Heart left ventricle (tissue), 16 donors: Measurements from ENCODE around the gene SLC23A3. TPM values are rescaled to one million over a fixed set of nuclear protein-coding genes. Genes with fewer than 3 reads are reported as not detected.

Experiments used
- ATAC-seq, 4 donors: fragments of 200-7000 bp; cut with Tn5 transposase; one replicate each; pipeline ENCODE4 v1.9.1; 2020 to 2022; ENCODE audit warnings: moderate library complexity in 4 of 4, mild to moderate bottlenecking in 3 of 4, moderate number of reproducible peaks in 1 of 4
- DNase-seq, 5 donors: peaks; one replicate each; pipeline ENCODE4 v3.0.0-alpha.2; 2020
- H3K27ac ChIP-seq, 12 donors: fragments of 200-600 bp; sonication (generic) in 4 of 12; one replicate each; pipeline versions ENCODE4 v1.5.0 to v1.8.0; 2016 to 2022; ENCODE audit warnings: mild to moderate bottlenecking in 2 of 12
- H3K27me3 ChIP-seq, 9 donors: fragments of 200-600 bp; sonication (generic) in 2 of 9; one replicate each; pipeline versions ENCODE4 v1.5.1 to v1.8.0; 2016 to 2022; ENCODE audit warnings: mild to moderate bottlenecking in 3 of 9
- H3K36me3 ChIP-seq, 9 donors: fragments of 200-600 bp; sonication (generic) in 2 of 9; one replicate each; pipeline versions ENCODE4 v1.5.0 to v1.8.0; 2018 to 2022; ENCODE audit warnings: mild to moderate bottlenecking in 2 of 9
- H3K4me1 ChIP-seq, 12 donors: fragments of 200-600 bp; sonication (generic) in 4 of 12; one replicate each; pipeline versions ENCODE4 v1.5.0 to v1.8.0; 2016 to 2022; ENCODE audit warnings: mild to moderate bottlenecking in 3 of 12
- H3K4me3 ChIP-seq, 12 donors: fragments of 200-600 bp; sonication (generic) in 4 of 12; one replicate each; pipeline versions ENCODE4 v1.5.0 to v1.8.0; 2017 to 2022; ENCODE audit warnings: mild to moderate bottlenecking in 9 of 12, moderate library complexity in 4 of 12
- H3K9me3 ChIP-seq, 12 donors: fragments of 200-600 bp; sonication (generic) in 4 of 12; one replicate each; pipeline versions ENCODE4 v1.5.0 to v1.8.0; 2016 to 2022; ENCODE audit warnings: mild to moderate bottlenecking in 1 of 12
- POLR2A ChIP-seq, 2 donors: fragments of 450-650 bp; IDR thresholded peaks; one replicate each; pipeline ENCODE4 v1.6.1; 2017; ENCODE audit warnings: antibody characterized with exemption in 2 of 2, mild to moderate bottlenecking in 2 of 2, moderate library complexity in 2 of 2
- WGBS, 4 donors: extraction: QIAGEN DNeasy Blood & Tissue Kit in 2 of 4; methylation state at CpG; one replicate each; pipeline versions ENCODE4 v1.1.5 to v1.1.7; 2013 to 2018; 5-methylcytosine and 5-hydroxymethylcytosine counted together
- intact Hi-C, 10 donors: fragments of 100-400 bp; cut with DNase I; formaldehyde crosslinking; loops; one replicate each; pipeline versions ENCODE4 v1.11.1 to v1.14.2; 2022
- polyA plus RNA-seq, 2 donors: library from polyadenylated mRNA; stranded (reverse); fragments of 200-250 nt; gene quantifications; one replicate each; pipeline ENCODE4 v1.2.3, GENCODE V29; 2013
- total RNA-seq, 9 donors: library from RNA; depleted of rRNA in 2 of 9; stranded (reverse); fragments of >200 nt in 2 of 9; fragmentation: NEBNext Ultra II Directional in 3 of 9; extraction: Animal tissue kit (Norgen Biotek cat#: 25700) in 3 of 9; gene quantifications; one replicate each; pipeline versions ENCODE4 v1.1.0 to v1.2.4, GENCODE V29; 2016 to 2023
- TF ChIP-seq, protein P1 (sequence below), 12 donors: fragments of 200-600 bp; sonication (generic) in 4 of 12; IDR thresholded peaks; one replicate each; pipeline versions ENCODE4 v1.5.0 to v1.8.0; 2018 to 2022; ENCODE audit warnings: antibody characterized with exemption in 12 of 12, mild to moderate bottlenecking in 5 of 12
- donor health status: ischemic (EF 13 %, LVEDD 7.1; RV severe dilation, severe dysfunction).
- donor health status: healthy with polysubstance abuse.
- donor health status: DM: no; HTN: yes; CAD: no.
- donor health status: DM: no; HTN: no; CAD: no.
- donor health status: ischemic (EF 25% LVEDD 6.9; RV normal size, moderate dysfunction).
- donor health status: ischemic (EF 25% LVEDD 5.7; RV mildly dilated, moderate dysfunction).
- donor health status: healthy.
- donor health status: DM: yes; HTN: yes; CAD: no.
- donor health status: ischemic (EF 35%, LVEDD 5.7; RV mildly dilated, moderate dysfunction).
- donor health status: nonischemic (EF 11% LVEDD 7.7; RV severe dilation, severe dysfunction).
- donor health status: DM: yes; HTN: yes; CAD: no.
- donor health status: PGD.
- donor health status: ischemic (EF 29% LVEDD 5.4; RV normal size, mild dysfunction).
- donor health status: nonischemic (EF 23%, LVEDD 6.1; RV moderate dilation, normal function).

SLC23A3 gene
- total and polyA plus RNA-seq, 11 donors, result 0.12 to 0.92 (median 0.44) TPM; not detected in 1

DNA sequence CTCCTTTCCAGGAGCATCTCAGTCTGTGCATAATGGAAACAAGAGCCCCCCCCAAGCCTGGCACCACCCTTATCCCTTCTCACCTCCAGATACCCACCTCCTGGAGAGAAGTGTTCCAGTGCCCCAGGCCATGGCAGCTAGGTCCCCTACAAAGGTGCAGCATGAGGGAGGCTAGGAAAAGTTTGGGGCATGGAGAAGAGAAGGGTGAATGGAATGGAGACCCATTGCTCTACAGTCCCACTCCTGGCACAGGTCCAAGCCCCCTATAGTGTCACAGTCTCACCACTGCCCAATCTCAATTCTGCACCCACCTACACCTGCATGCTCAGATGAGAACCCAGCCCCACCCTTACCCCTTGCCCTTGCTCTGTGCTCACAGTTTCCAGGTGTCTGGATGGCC, 897 bp downstream of the SLC23A3 start:
- Histone ChIP-seq H3K9me3 (no peaks in the 10 kb centered on the region), H3K4me3 (no peak overlapping the region), H3K36me3 (peaks cover 0 to 28% (median 22%) of the 10 kb centered on the region in 9 donors), H3K27ac (no peak overlapping the region), H3K27me3 (no peaks in the 10 kb centered on the region), H3K4me1 (peaks cover 0 to 15% (median 10%) of the 10 kb centered on the region in 12 donors)
- ATAC-seq, result no peak
- no peak for DNase-seq
- no peak for TF ChIP-seq POLR2A (IDR thresholded peaks at IDR 0.05)
- TF ChIP-seq, protein P1, sequence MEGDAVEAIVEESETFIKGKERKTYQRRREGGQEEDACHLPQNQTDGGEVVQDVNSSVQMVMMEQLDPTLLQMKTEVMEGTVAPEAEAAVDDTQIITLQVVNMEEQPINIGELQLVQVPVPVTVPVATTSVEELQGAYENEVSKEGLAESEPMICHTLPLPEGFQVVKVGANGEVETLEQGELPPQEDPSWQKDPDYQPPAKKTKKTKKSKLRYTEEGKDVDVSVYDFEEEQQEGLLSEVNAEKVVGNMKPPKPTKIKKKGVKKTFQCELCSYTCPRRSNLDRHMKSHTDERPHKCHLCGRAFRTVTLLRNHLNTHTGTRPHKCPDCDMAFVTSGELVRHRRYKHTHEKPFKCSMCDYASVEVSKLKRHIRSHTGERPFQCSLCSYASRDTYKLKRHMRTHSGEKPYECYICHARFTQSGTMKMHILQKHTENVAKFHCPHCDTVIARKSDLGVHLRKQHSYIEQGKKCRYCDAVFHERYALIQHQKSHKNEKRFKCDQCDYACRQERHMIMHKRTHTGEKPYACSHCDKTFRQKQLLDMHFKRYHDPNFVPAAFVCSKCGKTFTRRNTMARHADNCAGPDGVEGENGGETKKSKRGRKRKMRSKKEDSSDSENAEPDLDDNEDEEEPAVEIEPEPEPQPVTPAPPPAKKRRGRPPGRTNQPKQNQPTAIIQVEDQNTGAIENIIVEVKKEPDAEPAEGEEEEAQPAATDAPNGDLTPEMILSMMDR (IDR thresholded peaks at IDR 0.05), result no peak
- intact Hi-C loops, result loop anchor here in 4 of 10 donors (5.0 to 10.0 kb wide), 2 partner anchors 38 to 216 kb away; partner anchors contain the start of genes DNPEP (in 3 of the 4) and ZFAND2B (in 1 of the 4)

DNA sequence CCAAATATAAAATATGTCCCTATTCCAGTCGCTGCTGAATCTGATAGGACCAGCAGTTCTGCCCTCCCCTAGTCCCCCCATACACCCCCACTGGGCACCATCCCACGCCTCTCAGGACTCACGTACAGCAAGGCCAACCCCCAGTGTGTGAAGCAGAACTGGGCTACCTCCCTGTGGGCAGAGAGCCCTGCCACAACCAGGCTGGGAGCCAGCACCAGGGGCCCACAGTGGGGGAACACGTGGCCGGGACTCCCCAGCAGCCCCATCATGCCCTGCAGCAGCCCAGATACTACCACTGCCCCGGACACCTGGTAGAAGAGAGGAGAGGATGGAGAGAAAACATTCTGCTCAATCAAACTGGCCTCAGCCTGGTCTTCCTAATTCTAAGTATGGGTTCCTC, 1.3 kb downstream of the SLC23A3 start:
- no peak for TF ChIP-seq POLR2A (IDR thresholded peaks at IDR 0.05)
- TF ChIP-seq, protein P1 (IDR thresholded peaks at IDR 0.05), result no peak
- 46 to 54% (median 50%) methylated on average over 6 of the region's 6 CpGs for WGBS, 4 donors
- intact Hi-C loops, result loop anchor here in 4 of 10 donors (5.0 to 10.0 kb wide), 2 partner anchors 39 to 216 kb away; partner anchors contain the start of genes DNPEP (in 3 of the 4) and ZFAND2B (in 1 of the 4)
- no peak overlapping the region for H3K4me3 ChIP-seq
- ATAC-seq, result peak in 2 of 4 donors; percentile 21 to 49
- no peak for DNase-seq
- H3K36me3 ChIP-seq, result peaks cover 0 to 24% (median 18%) of the 10 kb centered on the region in 9 donors
- no peaks in the 10 kb centered on the region for H3K27me3 ChIP-seq
- no peaks in the 10 kb centered on the region for H3K9me3 ChIP-seq
- H3K4me1 ChIP-seq, result peaks cover 0 to 15% (median 10%) of the 10 kb centered on the region in 12 donors
- H3K27ac ChIP-seq, result no peak overlapping the region

DNA sequence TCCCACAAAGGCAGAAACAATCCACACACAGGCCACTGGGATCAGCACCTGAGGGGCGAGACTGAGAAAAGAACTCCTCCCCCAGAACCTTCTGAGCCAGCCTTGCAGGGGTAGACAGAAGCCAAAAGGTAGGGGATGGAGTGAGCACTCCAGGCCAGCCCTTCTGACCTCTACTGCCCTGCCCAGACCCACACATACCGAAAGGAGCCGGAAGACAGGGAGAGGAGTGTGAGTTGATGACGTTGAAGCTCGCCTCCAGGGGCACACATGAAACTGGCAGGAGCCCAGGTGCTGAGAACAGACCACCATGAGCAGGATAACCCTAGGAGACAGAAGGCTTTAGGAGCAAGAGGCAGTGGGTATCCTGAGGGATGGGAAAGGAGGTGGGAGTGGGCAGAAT, 1.8 kb downstream of the SLC23A3 start:
- ATAC-seq, result no peak
- Histone ChIP-seq H3K4me3 (no peak overlapping the region), H3K9me3 (no peaks in the 10 kb centered on the region), H3K27me3 (no peaks in the 10 kb centered on the region), H3K27ac (no peak overlapping the region), H3K4me1 (peaks cover 0 to 15% (median 10%) of the 10 kb centered on the region in 12 donors), H3K36me3 (peaks cover 0 to 18% (median 12%) of the 10 kb centered on the region in 9 donors)
- DNase-seq, result no peak
- intact Hi-C loops, result loop anchor here in 4 of 10 donors (5.0 to 10.0 kb wide), 2 partner anchors 39 to 217 kb away; partner anchors contain the start of genes DNPEP (in 3 of the 4) and ZFAND2B (in 1 of the 4)
- 67 to 75% (median 70%) methylated on average over 5 of the region's 5 CpGs for WGBS, 4 donors
- no peak for TF ChIP-seq POLR2A (IDR thresholded peaks at IDR 0.05)
- TF ChIP-seq, protein P1 (IDR thresholded peaks at IDR 0.05), result no peak

DNA sequence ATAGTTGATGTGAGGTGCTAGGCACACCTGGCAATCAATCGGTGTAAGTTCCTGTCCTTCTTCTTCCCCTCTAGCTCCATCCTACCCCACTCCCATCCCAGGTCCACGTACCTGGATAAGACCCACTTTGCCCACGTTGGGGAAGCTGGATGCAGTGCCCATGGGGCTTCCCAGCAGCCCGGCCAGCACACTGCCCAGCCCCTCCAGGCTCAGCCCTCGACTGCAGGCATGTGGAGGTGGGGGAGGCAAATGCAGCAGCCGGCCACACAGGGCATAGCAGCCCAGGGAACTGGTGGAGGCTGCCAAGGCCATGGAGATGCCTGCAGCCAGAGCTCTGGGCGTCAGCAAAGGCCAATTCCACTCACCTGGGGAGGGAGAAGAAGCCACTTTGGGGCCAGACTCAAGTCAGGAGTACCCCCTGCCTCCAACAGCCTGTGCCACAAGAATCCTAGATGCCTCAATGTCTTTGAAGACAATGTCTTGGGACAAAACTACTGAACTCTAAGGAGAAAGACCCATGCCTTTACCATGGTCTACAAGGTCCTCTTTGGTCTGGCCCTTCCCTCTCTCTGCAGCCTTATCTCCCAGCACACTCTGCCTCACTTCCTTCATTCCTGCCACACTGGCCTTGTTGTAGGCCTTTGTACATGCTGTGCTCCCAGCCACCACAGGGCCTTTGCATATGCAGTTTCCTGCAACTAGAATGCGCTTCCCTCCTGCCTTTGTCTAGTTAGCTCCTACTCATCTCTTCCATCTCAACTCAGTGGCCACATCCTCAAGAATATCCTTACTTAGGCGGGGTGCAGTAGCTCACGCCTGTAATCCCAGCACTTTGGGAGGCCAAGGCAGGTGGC, 4.5 kb downstream of the SLC23A3 start:
- H3K4me3 ChIP-seq, result no peak overlapping the region
- intact Hi-C loops, result loop anchor here in 4 of 10 donors (5.0 to 10.0 kb wide), 2 partner anchors 42 to 220 kb away; partner anchors contain the start of genes DNPEP (in 3 of the 4) and ZFAND2B (in 1 of the 4)
- 83 to 90% (median 84%) methylated on average over 10 of the region's 10 CpGs for WGBS, 4 donors
- ATAC-seq (no peak), DNase-seq (no peak)
- no peaks in the 10 kb centered on the region for H3K9me3 ChIP-seq
- no peaks in the 10 kb centered on the region for H3K27me3 ChIP-seq
- no peak overlapping the region for H3K27ac ChIP-seq
- H3K36me3 ChIP-seq, result no peaks in the 10 kb centered on the region
- TF ChIP-seq, protein P1 (IDR thresholded peaks at IDR 0.05), result no peak
- no peak for TF ChIP-seq POLR2A (IDR thresholded peaks at IDR 0.05)
- H3K4me1 ChIP-seq, result peaks cover 0 to 9% (median 5%) of the 10 kb centered on the region in 12 donors
